ENCODE measurements around the gene SEMA4D.

- TF ChIP-seq POLR2A (IDR thresholded peaks at IDR 0.05; ENCODE audit: extremely low read depth, insufficient read length) (no peak), CTCF (IDR thresholded peaks at IDR 0.05; ENCODE audit: low read depth, low read length) (no peak)
These were observed 32.8 kb upstream of the SEMA4D start for GRCh38 chr9:89530726-89531125.

Measured in NB4 (cell line).